Fibroblast of lung (primary cell): ENCODE measurements around the gene LRRC52. TPM values are rescaled to one million over a fixed set of nuclear protein-coding genes. Genes with fewer than 3 reads are reported as not detected.

Experiments
- DNase-seq, 2 donors: peaks; one replicate each; pipeline versions ENCODE4 v3.0.0 to v3.0.0-alpha.2; 2010; ENCODE audit warnings: low read depth in 2 of 2
- H2AFZ ChIP-seq: 2 replicates; pipeline ENCODE4 v1.5.1; 2012; ENCODE audit warnings: low read length, control low read depth, inconsistent platforms
- H3K27ac ChIP-seq: 2 replicates; pipeline ENCODE4 v1.5.1; 2011; ENCODE audit warnings: low read length, control low read depth; ENCODE audit not compliant: insufficient read depth
- H3K27me3 ChIP-seq: 2 replicates; pipeline ENCODE4 v1.5.1; 2011; ENCODE audit warnings: mild to moderate bottlenecking, low read length; ENCODE audit not compliant: control insufficient read depth, insufficient read depth
- H3K36me3 ChIP-seq: 2 replicates; pipeline ENCODE4 v1.5.1; 2011; ENCODE audit warnings: low read length; ENCODE audit not compliant: control insufficient read depth, insufficient read depth
- H3K4me1 ChIP-seq: 2 replicates; pipeline ENCODE4 v1.5.1; 2011; ENCODE audit warnings: low read length; ENCODE audit not compliant: control insufficient read depth, insufficient read depth; ENCODE audit errors: extremely low read depth
- H3K4me2 ChIP-seq: 2 replicates; pipeline ENCODE4 v1.5.1; 2011; ENCODE audit warnings: low read length, control low read depth; ENCODE audit not compliant: insufficient read depth; ENCODE audit errors: extremely low read depth
- H3K4me3 ChIP-seq, 4 experiments: fragments of 200-600 bp in 1 of 4; sonication (generic) in 1 of 4; replicated peaks in 1 of 4; 2 replicates each; pipeline ENCODE4 v1.5.1; 2011 to 2016; ENCODE audit warnings: low read length in 4 of 4, low read depth in 3 of 4, mild to moderate bottlenecking in 3 of 4, control low read depth in 2 of 4, inconsistent platforms in 1 of 4, mixed read lengths in 1 of 4; ENCODE audit not compliant: insufficient read depth in 1 of 4; ENCODE audit errors: control extremely low read depth in 1 of 4
- H3K79me2 ChIP-seq: 2 replicates; pipeline ENCODE4 v1.5.1; 2012; ENCODE audit warnings: mild to moderate bottlenecking, low read length, inconsistent platforms; ENCODE audit not compliant: control insufficient read depth, insufficient read depth
- H3K9ac ChIP-seq: 2 replicates; pipeline ENCODE4 v1.5.1; 2011; ENCODE audit warnings: mild to moderate bottlenecking, low read length, control low read depth; ENCODE audit not compliant: insufficient read depth
- H3K9me3 ChIP-seq: 2 replicates; pipeline ENCODE4 v1.5.1; 2012; ENCODE audit warnings: low read depth, low read length; ENCODE audit not compliant: control insufficient read depth, insufficient read depth
- H4K20me1 ChIP-seq: 2 replicates; pipeline ENCODE4 v1.5.1; 2011; ENCODE audit warnings: low read length; ENCODE audit not compliant: control insufficient read depth, insufficient read depth; ENCODE audit errors: extremely low read depth
- CTCF ChIP-seq, 2 donors: IDR thresholded peaks in 1 of 2; conservative IDR thresholded peaks in 1 of 2; 1 replicate in 1 of 2; 2 replicates in 1 of 2; pipeline ENCODE4 v1.5.1; 2011 to 2012; ENCODE audit warnings: low read length in 2 of 2, control low read depth in 1 of 2, inconsistent platforms in 1 of 2, low read depth in 1 of 2, mild to moderate bottlenecking in 1 of 2
- EZH2 ChIP-seq: IDR thresholded peaks from 2 replicates; pipeline ENCODE4 v1.5.1; 2012; ENCODE audit warnings: low read length, control low read depth, mild to moderate bottlenecking; ENCODE audit errors: missing control alignments
- polyA plus RNA-seq, 2 donors: library from polyadenylated mRNA; depleted of rRNA in 1 of 2; stranded (reverse) in 1 of 2; unstranded in 1 of 2; fragments of >200 nt; gene quantifications; 2 replicates each; pipeline ENCODE4 v1.2.1, GENCODE V29; 2011 to 2012; ENCODE audit warnings: missing spikeins in 1 of 2
- total RNA-seq: library from RNA; depleted of rRNA; stranded (reverse); fragments of >200 nt; gene quantifications from 2 replicates; pipeline ENCODE4 v1.2.1, GENCODE V29; 2014

LRRC52 gene
- total and polyA plus RNA-seq, 2 donors (not counting 1 experiment from before 2014, with no cell fraction given): not detected

DNA sequence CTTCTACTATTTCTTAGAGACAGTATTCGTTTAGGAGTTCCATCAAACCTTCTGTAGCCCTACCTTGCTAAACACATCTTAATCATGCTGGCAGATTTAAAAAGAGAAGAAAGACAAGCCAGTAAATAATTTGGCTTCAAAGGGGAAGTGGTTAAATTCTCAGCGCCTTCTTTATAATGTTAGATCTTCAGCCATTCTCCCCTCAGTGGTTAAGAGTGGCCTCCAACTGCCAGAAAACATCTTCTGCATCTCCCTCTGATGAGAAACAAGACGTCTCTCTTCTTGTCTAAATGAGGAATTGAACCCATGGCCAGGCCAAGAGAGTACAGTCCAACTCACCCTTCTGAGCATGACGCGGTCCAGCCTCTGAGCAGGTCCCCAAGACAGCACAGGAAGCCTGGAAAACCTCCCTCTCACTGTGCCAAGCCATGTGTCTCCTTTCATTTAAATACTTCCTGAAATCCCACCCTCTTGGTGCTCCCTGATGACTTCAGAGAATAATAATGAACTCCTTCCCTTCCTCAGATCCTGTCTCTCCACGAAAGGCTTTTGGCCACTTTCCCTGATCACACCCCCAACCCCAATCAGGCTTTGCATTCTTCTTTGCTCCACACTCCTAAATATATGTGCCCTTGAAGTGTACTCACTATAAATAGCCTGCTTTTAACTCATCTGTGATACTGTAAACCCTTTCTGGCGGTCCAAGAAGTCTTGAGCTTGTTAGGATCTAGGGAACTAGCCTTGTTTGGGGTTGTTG lies 16.4 kb upstream of the LRRC52 start:
- Histone ChIP-seq H4K20me1 (no peaks in the 10 kb centered on the region), H3K4me1 (no peaks in the 10 kb centered on the region), H3K27ac (no peak overlapping the region), H3K9ac (no peak overlapping the region), H3K27me3 (no peaks in the 10 kb centered on the region), H3K36me3 (no peaks in the 10 kb centered on the region), H3K79me2 (no peaks in the 10 kb centered on the region), H2AFZ (no peak overlapping the region), H3K4me3 (no peak overlapping the region), H3K4me2 (no peak overlapping the region), H3K9me3 (no peaks in the 10 kb centered on the region)
- TF ChIP-seq CTCF (conservative IDR thresholded peaks at IDR 0.05 in 1 of 2, IDR thresholded peaks at IDR 0.05 in 1 of 2; ENCODE audit: low read depth in 1 of 2, low read length in 2 of 2): no peak
- no peak for TF ChIP-seq EZH2
- no peak for DNase-seq

DNA sequence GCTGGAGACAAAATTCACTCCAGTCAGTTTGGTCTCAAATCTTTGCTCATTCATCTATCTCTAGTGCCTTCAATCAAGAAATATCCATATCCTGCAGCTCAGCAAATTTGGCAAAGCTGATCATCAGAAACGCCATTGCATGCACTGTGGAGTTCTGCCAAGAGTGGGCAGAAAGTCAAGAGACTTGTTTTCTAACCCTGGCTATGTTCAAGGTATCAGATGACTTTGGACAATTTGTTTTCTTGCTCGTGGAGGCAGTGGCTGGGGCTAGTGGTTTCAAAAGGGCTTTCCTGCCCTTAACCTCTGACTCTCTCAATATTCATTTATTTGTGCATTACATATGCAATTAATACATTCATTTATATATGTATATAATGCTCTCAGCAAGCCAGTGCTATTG lies 12.8 kb upstream of the LRRC52 start:
- no peak for DNase-seq
- Histone ChIP-seq H3K4me2 (no peak overlapping the region), H3K36me3 (no peaks in the 10 kb centered on the region), H2AFZ (no peak overlapping the region), H3K4me3 (no peak overlapping the region), H3K79me2 (no peaks in the 10 kb centered on the region), H3K9ac (no peak overlapping the region), H3K4me1 (no peaks in the 10 kb centered on the region), H4K20me1 (no peaks in the 10 kb centered on the region), H3K9me3 (no peaks in the 10 kb centered on the region), H3K27me3 (no peaks in the 10 kb centered on the region), H3K27ac (no peak overlapping the region)
- TF ChIP-seq EZH2: no peak
- TF ChIP-seq CTCF (conservative IDR thresholded peaks at IDR 0.05 in 1 of 2, IDR thresholded peaks at IDR 0.05 in 1 of 2; ENCODE audit: low read depth in 1 of 2, low read length in 2 of 2): no peak

- H3K27ac ChIP-seq: no peak overlapping the region
- H3K4me3 ChIP-seq: no peak overlapping the region
- no peaks in the 10 kb centered on the region for H3K4me1 ChIP-seq
- TF ChIP-seq CTCF (conservative IDR thresholded peaks at IDR 0.05 in 1 of 2, IDR thresholded peaks at IDR 0.05 in 1 of 2; ENCODE audit: low read depth in 1 of 2, low read length in 2 of 2) (no peak), EZH2 (no peak)
- no peaks in the 10 kb centered on the region for H4K20me1 ChIP-seq
- H3K9ac ChIP-seq: no peak overlapping the region
- no peaks in the 10 kb centered on the region for H3K27me3 ChIP-seq
- no peak overlapping the region for H3K4me2 ChIP-seq
- H3K36me3 ChIP-seq: no peaks in the 10 kb centered on the region
- no peaks in the 10 kb centered on the region for H3K79me2 ChIP-seq
- no peak for DNase-seq
- H2AFZ ChIP-seq: no peak overlapping the region
- H3K9me3 ChIP-seq: no peaks in the 10 kb centered on the region
These were observed 11.7 kb upstream of the LRRC52 start for GRCh38 chr1:165532053-165532452.
